CD4-positive, alpha-beta memory T cell (primary cell): Measurements from ENCODE around the gene FBXL2. TPM values are rescaled to one million over a fixed set of nuclear protein-coding genes. Genes with fewer than 3 reads are reported as not detected.

ENCODE experiments used
- CTCF ChIA-PET: fragments of 350-600 bp; sonication (Branson Sonifier 250); formaldehyde crosslinking; loops from one replicate; lab custom pipeline; 2021; ENCODE audit warnings: inconsistent platforms; ENCODE audit not compliant: partially characterized antibody; lab: Charles Lee
- POLR2A ChIA-PET: fragments of 350-600 bp; sonication (Branson Sonifier 250); formaldehyde crosslinking; loops from one replicate; lab custom pipeline; 2021; ENCODE audit not compliant: partially characterized antibody; lab: Charles Lee
- DNase-seq, 5 donors: peaks; one replicate each; pipeline versions ENCODE4 v3.0.0 to v3.0.0-alpha.2; 2020 to 2022; ENCODE audit warnings: mixed read lengths in 1 of 5
- H3K27ac ChIP-seq: one replicate; pipeline ENCODE4 v1.7.0; 2013; ENCODE audit warnings: low read depth, low read length
- H3K27me3 ChIP-seq: 2 replicates; pipeline ENCODE4 v1.7.0; 2013; ENCODE audit warnings: mild to moderate bottlenecking, low read length, moderate library complexity; ENCODE audit not compliant: insufficient read depth
- H3K36me3 ChIP-seq: 2 replicates; pipeline ENCODE4 v1.7.0; 2013; ENCODE audit warnings: mild to moderate bottlenecking, low read length, moderate library complexity; ENCODE audit not compliant: insufficient read depth
- H3K4me1 ChIP-seq: 2 replicates; pipeline ENCODE4 v1.7.0; 2013; ENCODE audit warnings: mild to moderate bottlenecking, low read length, moderate library complexity; ENCODE audit not compliant: insufficient read depth
- H3K4me3 ChIP-seq, 2 donors: one replicate each; pipeline ENCODE4 v1.7.0; 2013; ENCODE audit warnings: low read length in 2 of 2, mild to moderate bottlenecking in 1 of 2
- H3K9me3 ChIP-seq, 2 donors: one replicate each; pipeline ENCODE4 v1.7.0; 2013; ENCODE audit warnings: low read length in 2 of 2, control low read depth in 1 of 2; ENCODE audit not compliant: control insufficient read depth in 1 of 2
- H3K27ac Mint-ChIP-seq, 7 donors: one replicate each; pipeline ENCODE4 v1.8.0; 2020 to 2021; ENCODE audit warnings: mixed read lengths in 7 of 7, mild to moderate bottlenecking in 6 of 7, inconsistent platforms in 3 of 7, moderate library complexity in 3 of 7
- H3K27me3 Mint-ChIP-seq, 2 donors: one replicate each; pipeline ENCODE4 v1.8.0; 2020 to 2021; ENCODE audit warnings: mixed read lengths in 2 of 2
- H3K36me3 Mint-ChIP-seq, 2 donors: one replicate each; pipeline ENCODE4 v1.8.0; 2020 to 2021; ENCODE audit warnings: mixed read lengths in 2 of 2, inconsistent platforms in 1 of 2, mild to moderate bottlenecking in 1 of 2
- H3K4me1 Mint-ChIP-seq, 4 donors: one replicate each; pipeline ENCODE4 v1.8.0; 2020 to 2021; ENCODE audit warnings: mixed read lengths in 4 of 4, mild to moderate bottlenecking in 1 of 4
- H3K4me3 Mint-ChIP-seq, 8 donors: one replicate each; pipeline ENCODE4 v1.8.0; 2020 to 2021; ENCODE audit warnings: mixed read lengths in 8 of 8, mild to moderate bottlenecking in 7 of 8, moderate library complexity in 6 of 8, inconsistent platforms in 3 of 8
- H3K9me3 Mint-ChIP-seq, 8 donors: one replicate each; pipeline ENCODE4 v1.8.0; 2020 to 2021; ENCODE audit warnings: mixed read lengths in 8 of 8, mild to moderate bottlenecking in 5 of 8, inconsistent platforms in 3 of 8, moderate library complexity in 1 of 8
- intact Hi-C: fragments of 100-400 bp; cut with micrococcal nuclease; formaldehyde crosslinking; loops from one replicate; pipeline ENCODE4 v1.15.1; 2023
- polyA plus RNA-seq, 2 donors: library from polyadenylated mRNA; unstranded; fragments of 300-500 nt; fragmentation: Illumina TruSeq; gene quantifications; one replicate each; pipeline ENCODE4 v1.2.3, GENCODE V29; 2021
- total RNA-seq, 2 experiments: library from RNA; stranded (reverse); gene quantifications; one replicate each; pipeline ENCODE4 v1.2.3, GENCODE V29; 2021

FBXL2 gene
- total and polyA plus RNA-seq, 4 experiments from 2014 or later = 0.29 TPM; not detected in 3

- Histone ChIP-seq H3K27ac (no peak overlapping the region), H3K27me3 (no peaks in the 10 kb centered on the region), H3K36me3 (peaks cover 56% of the 10 kb centered on the region), H3K4me3 (no peak overlapping the region), H3K4me1 (peaks cover 7% of the 10 kb centered on the region), H3K9me3 (no peaks in the 10 kb centered on the region)
- Mint-ChIP-seq H3K4me1 (peaks cover 0 to 9% (median 5%) of the 10 kb centered on the region in 4 donors), H3K27ac (peak overlapping the region in 4 of 7 donors; percentile 20 to 43 (median 38)), H3K36me3 (peaks cover 74 to 82% of the 10 kb centered on the region in 2 donors), H3K9me3 (no peaks in the 10 kb centered on the region), H3K27me3 (no peaks in the 10 kb centered on the region), H3K4me3 (no peak overlapping the region)
- CTCF ChIA-PET = no interaction called here
- intact Hi-C loops = no loop called here
- POLR2A ChIA-PET = no interaction called here
- no peak for DNase-seq
These were observed 115.5 kb downstream of the FBXL2 start for GRCh38 chr3:33392703-33393125.

GRCh38 chr3:33394403-33395054 is 117.3 kb downstream of the FBXL2 start:
- H3K9me3 ChIP-seq = no peaks in the 10 kb centered on the region
- peak overlapping the region in 1 of 7 donors; percentile 32 for H3K27ac Mint-ChIP-seq
- intact Hi-C loops = no loop called here

GRCh38 chr3:33395900-33396299 is 118.7 kb downstream of the FBXL2 start:
- H3K27me3 Mint-ChIP-seq = no peaks in the 10 kb centered on the region
- H3K4me1 ChIP-seq = peaks cover 7% of the 10 kb centered on the region
- no peak for DNase-seq
- peaks cover 69% of the 10 kb centered on the region for H3K36me3 ChIP-seq
- no peaks in the 10 kb centered on the region for H3K9me3 ChIP-seq
- H3K4me1 Mint-ChIP-seq = peaks cover 0 to 9% (median 2%) of the 10 kb centered on the region in 4 donors
- H3K4me3 Mint-ChIP-seq = no peak overlapping the region
- no peak overlapping the region for H3K27ac ChIP-seq
- intact Hi-C loops = no loop called here
- peaks cover 75 to 82% of the 10 kb centered on the region in 2 donors for H3K36me3 Mint-ChIP-seq
- H3K27me3 ChIP-seq = no peaks in the 10 kb centered on the region
- CTCF ChIA-PET = interaction anchor here (2.4 kb wide), 1 partner anchor 23 kb away, joined by 11 read pairs; no protein-coding TSS in a partner anchor
- no peak overlapping the region for H3K27ac Mint-ChIP-seq
- no peak overlapping the region for H3K4me3 ChIP-seq
- no peaks in the 10 kb centered on the region for H3K9me3 Mint-ChIP-seq
- POLR2A ChIA-PET = no interaction called here

More at GRCh38 chr3:33394403-33395054, 117.3 kb downstream of the FBXL2 start:
- no peak overlapping the region for H3K4me3 Mint-ChIP-seq
- CTCF ChIA-PET = interaction anchor here (0.6 to 2.4 kb wide), 5 partner anchors 17 to 481 kb away, joined by 3 to 11 read pairs (median 3); no protein-coding TSS in a partner anchor
- peaks cover 79 to 86% of the 10 kb centered on the region in 2 donors for H3K36me3 Mint-ChIP-seq
- peaks cover 7% of the 10 kb centered on the region for H3K4me1 ChIP-seq
- no peak for DNase-seq
- H3K4me1 Mint-ChIP-seq = peaks cover 0 to 9% (median 5%) of the 10 kb centered on the region in 4 donors
- no peaks in the 10 kb centered on the region for H3K9me3 Mint-ChIP-seq
- no peaks in the 10 kb centered on the region for H3K27me3 Mint-ChIP-seq
- H3K36me3 ChIP-seq = peaks cover 66% of the 10 kb centered on the region
- POLR2A ChIA-PET = no interaction called here
- no peaks in the 10 kb centered on the region for H3K27me3 ChIP-seq
- H3K4me3 ChIP-seq = no peak overlapping the region
- H3K27ac ChIP-seq = no peak overlapping the region

- H3K27me3 Mint-ChIP-seq = no peaks in the 10 kb centered on the region
- peaks cover 70% of the 10 kb centered on the region for H3K36me3 ChIP-seq
These were observed 121.2 kb downstream of the FBXL2 start for GRCh38 chr3:33398410-33398809.

GRCh38 chr3:33401781-33402180 is 124.5 kb downstream of the FBXL2 start:
- Histone ChIP-seq H3K36me3 (peaks cover 68% of the 10 kb centered on the region), H3K9me3 (no peaks in the 10 kb centered on the region), H3K4me3 (no peak overlapping the region), H3K27ac (no peak overlapping the region), H3K4me1 (no peaks in the 10 kb centered on the region), H3K27me3 (no peaks in the 10 kb centered on the region)
- Mint-ChIP-seq H3K27me3 (no peaks in the 10 kb centered on the region), H3K36me3 (peaks cover 60 to 77% of the 10 kb centered on the region in 2 donors), H3K9me3 (no peaks in the 10 kb centered on the region), H3K4me1 (peaks cover 0 to 1% (median 0%) of the 10 kb centered on the region in 4 donors), H3K27ac (peak overlapping the region in 3 of 7 donors; percentile 22 to 48 (median 35)), H3K4me3 (no peak overlapping the region)
- CTCF ChIA-PET = interaction anchor here (1.0 to 1.3 kb wide), 3 partner anchors 20 to 270 kb away, joined by 3 to 4 read pairs (median 4); no protein-coding TSS in a partner anchor
- DNase-seq = no peak
- POLR2A ChIA-PET = no interaction called here
- intact Hi-C loops = no loop called here

More at GRCh38 chr3:33398410-33398809, 121.2 kb downstream of the FBXL2 start:
- no peaks in the 10 kb centered on the region for H3K9me3 ChIP-seq
- intact Hi-C loops = no loop called here
- H3K27ac ChIP-seq = no peak overlapping the region
- H3K4me1 ChIP-seq = no peaks in the 10 kb centered on the region
- ChIA-PET POLR2A (no interaction called here), CTCF (interaction anchor here (1.9 kb wide), 1 partner anchor 25 kb away, joined by 5 read pairs; no protein-coding TSS in a partner anchor)
- H3K9me3 Mint-ChIP-seq = no peaks in the 10 kb centered on the region
- peaks cover 0 to 1% (median 0%) of the 10 kb centered on the region in 4 donors for H3K4me1 Mint-ChIP-seq
- DNase-seq = no peak
- H3K4me3 Mint-ChIP-seq = no peak overlapping the region
- no peak overlapping the region for H3K4me3 ChIP-seq
- H3K27ac Mint-ChIP-seq = peak overlapping the region in 2 of 7 donors; percentile 13 to 22
- H3K36me3 Mint-ChIP-seq = peaks cover 74 to 81% of the 10 kb centered on the region in 2 donors
- H3K27me3 ChIP-seq = no peaks in the 10 kb centered on the region

- peak overlapping the region in 1 of 7 donors; percentile 36 for H3K27ac Mint-ChIP-seq
- no peak overlapping the region for H3K4me3 Mint-ChIP-seq
- peaks cover 0 to 1% (median 0%) of the 10 kb centered on the region in 4 donors for H3K4me1 Mint-ChIP-seq
- no peaks in the 10 kb centered on the region for H3K9me3 Mint-ChIP-seq
- H3K4me1 ChIP-seq = no peaks in the 10 kb centered on the region
- DNase-seq = no peak
- ChIA-PET POLR2A (no interaction called here), CTCF (interaction anchor here (1.4 kb wide), 1 partner anchor 30 kb away, joined by 5 read pairs; no protein-coding TSS in a partner anchor)
- no peaks in the 10 kb centered on the region for H3K27me3 Mint-ChIP-seq
- no peaks in the 10 kb centered on the region for H3K9me3 ChIP-seq
- no peaks in the 10 kb centered on the region for H3K27me3 ChIP-seq
- intact Hi-C loops = no loop called here
- H3K36me3 ChIP-seq = peaks cover 68% of the 10 kb centered on the region
- no peak overlapping the region for H3K4me3 ChIP-seq
- H3K27ac ChIP-seq = no peak overlapping the region
- peaks cover 60 to 75% of the 10 kb centered on the region in 2 donors for H3K36me3 Mint-ChIP-seq
These were observed 125.7 kb downstream of the FBXL2 start for GRCh38 chr3:33402936-33403335.

GRCh38 chr3:33403756-33404155 is 126.5 kb downstream of the FBXL2 start:
- peaks cover 68% of the 10 kb centered on the region for H3K36me3 ChIP-seq
- no peak overlapping the region for H3K27ac ChIP-seq
- no peaks in the 10 kb centered on the region for H3K9me3 ChIP-seq
- no peak overlapping the region for H3K4me3 Mint-ChIP-seq
- POLR2A ChIA-PET = no interaction called here
- H3K27ac Mint-ChIP-seq = no peak overlapping the region
- H3K9me3 Mint-ChIP-seq = no peaks in the 10 kb centered on the region
- H3K4me3 ChIP-seq = no peak overlapping the region
- H3K36me3 Mint-ChIP-seq = peaks cover 59 to 75% of the 10 kb centered on the region in 2 donors
- intact Hi-C loops = no loop called here
- H3K27me3 ChIP-seq = no peaks in the 10 kb centered on the region
- no peak for DNase-seq
- peaks cover 0 to 1% (median 0%) of the 10 kb centered on the region in 4 donors for H3K4me1 Mint-ChIP-seq
- H3K27me3 Mint-ChIP-seq = no peaks in the 10 kb centered on the region
- CTCF ChIA-PET = interaction anchor here (1.4 to 1.5 kb wide), 2 partner anchors 30 to 383 kb away, joined by 3 to 5 read pairs; no protein-coding TSS in a partner anchor
- H3K4me1 ChIP-seq = no peaks in the 10 kb centered on the region
